Measurements from ENCODE around the gene MYL6.
"Not testable (repeated sequence)": the region's sequence is repeated elsewhere in the genome, so short reads cannot be mapped to it uniquely, and the experiment has no call there.

Gene MYL6

GRCh38 chr12:56158029-56158925 is at the start of gene MYL6:
Gene MYL6 (plus strand): TSS chr12:56158359. CDS start chr12:56158402, 43 bp downstream.
- DNase-seq, result peak; percentile 98 to 99
- peak in 1 of 2 experiments; percentile 6 for TF ChIP-seq CTCF (IDR thresholded peaks at IDR 0.05)
- peak within 1 kb of the TSS; percentile 95 to 99 for H3K27ac ChIP-seq
- intact Hi-C loops (cut with DNase I; ENCODE audit: low total_unique reads), result no loop called here
- H3K9me3 ChIP-seq, result no peaks in the 10 kb centered on the region
- no peaks in the 10 kb centered on the region for H3K27me3 ChIP-seq
- H3K4me3 ChIP-seq, result peak within 1 kb of the TSS; percentile 77 to 93
- peaks cover 38 to 50% (median 40%) of the 10 kb centered on the region in 3 donors for H3K36me3 ChIP-seq
- peaks cover 0 to 40% (median 30%) of the 10 kb centered on the region in 4 donors for H3K4me1 ChIP-seq

- H3K27me3 ChIP-seq, result no peaks in the 10 kb centered on the region
- H3K36me3 ChIP-seq, result peaks cover 64 to 77% (median 71%) of the 10 kb centered on the region in 3 donors
- TF ChIP-seq CTCF (IDR thresholded peaks at IDR 0.05), result no peak
- H3K4me1 ChIP-seq, result peaks cover 0 to 14% (median 9%) of the 10 kb centered on the region in 4 donors
- DNase-seq, result no peak
- intact Hi-C loops (cut with DNase I; ENCODE audit: low total_unique reads), result no loop called here
- no peaks in the 10 kb centered on the region for H3K9me3 ChIP-seq
- H3K4me3 ChIP-seq, result no peak overlapping the region
- H3K27ac ChIP-seq, result no peak overlapping the region
Measured at GRCh38 chr12:56110571-56110970, 47.6 kb upstream of the MYL6 start.

GRCh38 chr12:56114084-56114483 is 44.1 kb upstream of the MYL6 start:
- no peak overlapping the region for H3K27ac ChIP-seq

GRCh38 chr12:56115329-56115728 is 42.8 kb upstream of the MYL6 start:
- intact Hi-C loops (cut with DNase I; ENCODE audit: low total_unique reads), result loop anchor here (5.0 kb wide), 1 partner anchor 352 kb away; the partner anchor contains the start of gene SPRYD4
- DNase-seq, result no peak
- Histone ChIP-seq H3K36me3 (peaks cover 29 to 39% (median 38%) of the 10 kb centered on the region in 3 donors), H3K27me3 (no peaks in the 10 kb centered on the region), H3K4me1 (peaks cover 0 to 24% (median 19%) of the 10 kb centered on the region in 4 donors), H3K4me3 (peak overlapping the region; percentile 62 to 75), H3K9me3 (no peaks in the 10 kb centered on the region), H3K27ac (peak overlapping the region; percentile 86 to 94)
- TF ChIP-seq CTCF (IDR thresholded peaks at IDR 0.05), result no peak

More at GRCh38 chr12:56114084-56114483, 44.1 kb upstream of the MYL6 start:
- Histone ChIP-seq H3K4me3 (no peak overlapping the region), H3K27me3 (no peaks in the 10 kb centered on the region), H3K9me3 (no peaks in the 10 kb centered on the region), H3K4me1 (peaks cover 0 to 12% (median 8%) of the 10 kb centered on the region in 4 donors), H3K36me3 (peaks cover 39 to 50% (median 48%) of the 10 kb centered on the region in 3 donors)
- intact Hi-C loops (cut with DNase I; ENCODE audit: low total_unique reads), result no loop called here
- TF ChIP-seq CTCF (IDR thresholded peaks at IDR 0.05), result no peak
- DNase-seq, result no peak

GRCh38 chr12:56116267-56117081 is 41.7 kb upstream of the MYL6 start, which contains the start of gene RPL41:
Gene RPL41 (plus strand): TSS chr12:56116633.
- Histone ChIP-seq H3K27me3 (no peaks in the 10 kb centered on the region), H3K36me3 (peaks cover 29 to 39% (median 38%) of the 10 kb centered on the region in 3 donors), H3K4me1 (peaks cover 0 to 28% (median 23%) of the 10 kb centered on the region in 4 donors), H3K27ac (peak within 1 kb of the TSS; percentile 86 to 94), H3K9me3 (no peaks in the 10 kb centered on the region), H3K4me3 (peak within 1 kb of the TSS; percentile 62 to 75)
- peak; percentile 93 to 95 for DNase-seq
- peak in 1 of 2 experiments; percentile 19 for TF ChIP-seq CTCF (IDR thresholded peaks at IDR 0.05)
- intact Hi-C loops (cut with DNase I; ENCODE audit: low total_unique reads), result loop anchor here (5.0 kb wide), 1 partner anchor 351 kb away; the partner anchor contains the start of gene SPRYD4

GRCh38 chr12:56117082-56117706 is 41.0 kb upstream of the MYL6 start:
- intact Hi-C loops (cut with DNase I; ENCODE audit: low total_unique reads), result loop anchor here (5.0 kb wide), 1 partner anchor 350 kb away; the partner anchor contains the start of gene SPRYD4
- DNase-seq, H3K9me3 ChIP-seq, H3K27me3 ChIP-seq: not testable (repeated sequence)
- Histone ChIP-seq H3K4me3 (peak overlapping the region; percentile 62 to 75), H3K27ac (peak overlapping the region; percentile 86 to 94), H3K36me3 (peaks cover 29 to 38% (median 36%) of the 10 kb centered on the region in 3 donors), H3K4me1 (peaks cover 0 to 28% (median 23%) of the 10 kb centered on the region in 4 donors)

All from tibial artery (tissue), 4 donors.